ENCODE data around the gene TTC36. TPM values are rescaled to one million over a fixed set of nuclear protein-coding genes. Genes with fewer than 3 reads are reported as not detected.

TTC36 gene
- 0.24 and 1.3 TPM in 2 replicates for total RNA-seq

GRCh38 chr11:118527109-118527508, at the start of gene TTC36:
Gene TTC36, plus strand, starts transcription at chr11:118527474. Its CDS starts 21 bp downstream, at chr11:118527495.

GRCh38 chr11:118530683-118531596, 3.7 kb downstream of the TTC36 start, which contains the start of gene TMEM25:
Gene TMEM25, plus strand, starts transcription at chr11:118531192. Its CDS starts 610 bp downstream, at chr11:118531802.

GRCh38 chr11:118572061-118572980, 45.0 kb downstream of the TTC36 start, which contains the start of gene ARCN1:
Gene ARCN1, plus strand, starts transcription at chr11:118572409. Its CDS starts 139 bp downstream, at chr11:118572548.

Other genes starting within 250 kb of the TTC36 start
- not detected in 2 replicates for gene CD3E, start 222.7 kb upstream of the TTC36 start, total RNA-seq
- not detected in 2 replicates for gene CD3D, start 184.8 kb upstream of the TTC36 start, total RNA-seq
- gene CD3G, start 183.1 kb upstream of the TTC36 start, total RNA-seq, result not detected in 2 replicates
- gene UBE4A, start 167.9 kb upstream of the TTC36 start, total RNA-seq, result 62.4 and 66.4 TPM in 2 replicates
- gene ATP5MG, start 125.9 kb upstream of the TTC36 start, total RNA-seq, result 18.2 and 24.9 TPM in 2 replicates
- 35.8 and 44.9 TPM in 2 replicates for gene KMT2A, start 91.0 kb upstream of the TTC36 start, total RNA-seq
- gene TMEM25, start 3.7 kb downstream of the TTC36 start, total RNA-seq, result 27.7 and 29.0 TPM in 2 replicates
- 28.1 and 28.7 TPM in 2 replicates for gene IFT46, start 38.5 kb downstream of the TTC36 start, total RNA-seq
- 203 and 210 TPM in 2 replicates for gene ARCN1, start 44.9 kb downstream of the TTC36 start, total RNA-seq
- gene PHLDB1, start 80.1 kb downstream of the TTC36 start, total RNA-seq, result 135 and 140 TPM in 2 replicates
- not detected in 2 replicates for gene TREH, start 152.2 kb downstream of the TTC36 start, total RNA-seq

Data from hair follicle dermal papilla cell (primary cell).